HL-60 (cell line): ENCODE results near the gene APBB2.
"Not testable (repeated sequence)": the region's sequence is repeated elsewhere in the genome, so short reads cannot be mapped to it uniquely, and the experiment has no call there.

Experiments used
- DNase-seq, 2 experiments: peaks; one replicate each; pipeline ENCODE4 v3.0.0-alpha.2; 2010 to 2020; ENCODE audit warnings: low read depth in 1 of 2, low spot score in 1 of 2
- H3K27ac ChIP-seq: fragments of 250-450 bp; sonication (Bioruptor Pico); replicated peaks from 2 replicates; pipeline ENCODE4 v1.5.1; 2020; ENCODE audit warnings: mild to moderate bottlenecking, moderate library complexity
- H3K27me3 ChIP-seq: fragments of 250-450 bp; sonication (Bioruptor Pico); 2 replicates; pipeline ENCODE4 v1.5.1; 2021; ENCODE audit warnings: mild to moderate bottlenecking, moderate library complexity; ENCODE audit not compliant: insufficient read depth, poor library complexity, severe bottlenecking
- H3K4me3 ChIP-seq: replicated peaks from 2 replicates; pipeline ENCODE4 v1.5.1; 2011; ENCODE audit warnings: mild to moderate bottlenecking, control low read depth, low read length; ENCODE audit not compliant: insufficient read depth
- CTCF ChIP-seq: IDR thresholded peaks from one replicate; pipeline ENCODE4 v1.5.1; 2011; ENCODE audit warnings: low read length, control low read depth, inconsistent platforms; ENCODE audit not compliant: insufficient read depth
- GABPA ChIP-seq: IDR thresholded peaks from 2 replicates; pipeline ENCODE4 v1.6.1; 2012; ENCODE audit warnings: low read depth
- POLR2AphosphoS5 ChIP-seq: IDR thresholded peaks from 2 replicates; pipeline ENCODE4 v1.6.1; 2012; ENCODE audit warnings: low read depth
- SPI1 ChIP-seq: IDR thresholded peaks from 2 replicates; pipeline ENCODE4 v1.6.1; 2012; ENCODE audit warnings: low read depth, mild to moderate bottlenecking, borderline replicate concordance
- TF ChIP-seq, protein P1 (sequence below): IDR thresholded peaks from 2 replicates; pipeline ENCODE4 v1.6.1; 2012; ENCODE audit warnings: low read depth; ENCODE audit not compliant: insufficient replicate concordance

The APBB2 gene

GRCh38 chr4:40825014-40825838 lies 389.1 kb downstream of the APBB2 start:
- DNase-seq: no peak
- Histone ChIP-seq H3K27ac (no peak overlapping the region), H3K4me3 (no peak overlapping the region), H3K27me3 (no peaks in the 10 kb centered on the region)
- no peak for TF ChIP-seq POLR2AphosphoS5
- TF ChIP-seq SPI1: no peak
- no peak for TF ChIP-seq GABPA
- TF ChIP-seq CTCF: no peak
- TF ChIP-seq, protein P1, sequence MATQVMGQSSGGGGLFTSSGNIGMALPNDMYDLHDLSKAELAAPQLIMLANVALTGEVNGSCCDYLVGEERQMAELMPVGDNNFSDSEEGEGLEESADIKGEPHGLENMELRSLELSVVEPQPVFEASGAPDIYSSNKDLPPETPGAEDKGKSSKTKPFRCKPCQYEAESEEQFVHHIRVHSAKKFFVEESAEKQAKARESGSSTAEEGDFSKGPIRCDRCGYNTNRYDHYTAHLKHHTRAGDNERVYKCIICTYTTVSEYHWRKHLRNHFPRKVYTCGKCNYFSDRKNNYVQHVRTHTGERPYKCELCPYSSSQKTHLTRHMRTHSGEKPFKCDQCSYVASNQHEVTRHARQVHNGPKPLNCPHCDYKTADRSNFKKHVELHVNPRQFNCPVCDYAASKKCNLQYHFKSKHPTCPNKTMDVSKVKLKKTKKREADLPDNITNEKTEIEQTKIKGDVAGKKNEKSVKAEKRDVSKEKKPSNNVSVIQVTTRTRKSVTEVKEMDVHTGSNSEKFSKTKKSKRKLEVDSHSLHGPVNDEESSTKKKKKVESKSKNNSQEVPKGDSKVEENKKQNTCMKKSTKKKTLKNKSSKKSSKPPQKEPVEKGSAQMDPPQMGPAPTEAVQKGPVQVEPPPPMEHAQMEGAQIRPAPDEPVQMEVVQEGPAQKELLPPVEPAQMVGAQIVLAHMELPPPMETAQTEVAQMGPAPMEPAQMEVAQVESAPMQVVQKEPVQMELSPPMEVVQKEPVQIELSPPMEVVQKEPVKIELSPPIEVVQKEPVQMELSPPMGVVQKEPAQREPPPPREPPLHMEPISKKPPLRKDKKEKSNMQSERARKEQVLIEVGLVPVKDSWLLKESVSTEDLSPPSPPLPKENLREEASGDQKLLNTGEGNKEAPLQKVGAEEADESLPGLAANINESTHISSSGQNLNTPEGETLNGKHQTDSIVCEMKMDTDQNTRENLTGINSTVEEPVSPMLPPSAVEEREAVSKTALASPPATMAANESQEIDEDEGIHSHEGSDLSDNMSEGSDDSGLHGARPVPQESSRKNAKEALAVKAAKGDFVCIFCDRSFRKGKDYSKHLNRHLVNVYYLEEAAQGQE: no peak

DNA sequence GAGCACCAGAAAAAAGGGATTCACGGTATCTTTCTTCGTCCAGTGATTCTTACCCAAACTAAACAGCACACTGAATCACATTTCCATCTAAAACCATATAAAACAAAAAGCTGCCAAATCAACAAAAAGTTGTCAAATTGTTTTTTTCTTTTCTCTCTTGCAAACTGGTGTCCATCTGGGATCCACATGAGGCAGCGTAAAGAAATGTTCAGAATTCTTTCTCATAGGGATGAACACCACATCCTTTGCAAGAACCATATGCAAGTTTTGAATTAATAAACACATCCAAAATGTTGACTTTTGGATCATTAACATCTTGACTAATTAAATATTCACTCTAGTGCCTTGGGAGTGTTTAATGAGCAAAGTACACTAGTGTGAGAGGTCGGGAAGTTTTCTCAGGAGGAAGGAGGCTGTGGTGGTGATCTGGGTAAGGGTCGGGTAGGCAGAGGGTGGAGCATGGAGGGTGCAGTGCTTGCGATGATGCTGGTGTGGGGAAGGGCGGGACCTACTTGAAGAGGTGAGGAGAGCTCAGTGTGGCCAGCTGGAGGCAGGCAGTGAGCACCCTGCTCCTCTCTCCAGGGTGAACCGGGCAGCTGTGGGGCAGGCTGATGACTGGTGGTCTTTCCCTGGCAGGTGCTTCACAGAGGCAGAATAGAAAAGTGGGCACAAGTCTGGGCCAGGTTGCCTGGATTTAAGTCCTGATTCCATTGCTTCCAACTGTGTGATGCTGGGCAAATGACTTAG lies 391.7 kb downstream of the APBB2 start:
- no peaks in the 10 kb centered on the region for H3K27me3 ChIP-seq
- no peak for DNase-seq
- no peak overlapping the region for H3K4me3 ChIP-seq
- TF ChIP-seq GABPA: no peak
- H3K27ac ChIP-seq: no peak overlapping the region

DNA sequence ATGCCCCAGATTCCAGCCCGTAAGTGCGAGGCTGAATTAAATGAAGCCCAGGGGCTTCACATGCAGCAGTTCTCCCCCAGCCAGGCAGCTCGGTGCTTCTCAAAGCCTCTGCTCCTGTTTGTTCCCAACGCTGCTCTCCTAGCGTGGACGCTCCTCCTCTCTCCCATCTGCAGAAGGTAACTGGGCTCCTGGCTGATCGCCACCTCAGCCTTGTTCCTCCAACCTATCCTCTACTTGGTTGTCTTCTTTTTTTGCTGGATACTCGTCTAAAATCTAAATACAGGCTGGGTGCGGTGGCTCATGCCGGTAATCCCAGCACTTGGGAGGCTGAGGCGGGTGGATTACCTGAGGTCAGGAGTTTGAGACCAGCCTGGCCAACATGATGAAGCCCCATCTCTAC lies 394.2 kb downstream of the APBB2 start:
- no peak for DNase-seq
- Histone ChIP-seq H3K4me3 (no peak overlapping the region), H3K27ac (no peak overlapping the region), H3K27me3 (no peaks in the 10 kb centered on the region)
- TF ChIP-seq, protein P1: no peak
- TF ChIP-seq POLR2AphosphoS5: no peak
- TF ChIP-seq GABPA: no peak
- TF ChIP-seq CTCF: no peak
- TF ChIP-seq SPI1: no peak

GRCh38 chr4:40817157-40817556 lies 397.2 kb downstream of the APBB2 start:
- DNase-seq, H3K4me3 ChIP-seq, H3K27me3 ChIP-seq, H3K27ac ChIP-seq: not testable (repeated sequence)
